OCI-LY7 (cell line): Measurements from ENCODE around the gene MID1. TPM values are rescaled to one million over a fixed set of nuclear protein-coding genes. Genes with fewer than 3 reads are reported as not detected.

ENCODE experiments used
- BruUV-seq: library from RNA; stranded (reverse); fragments of 400-500 nt; replicated peaks from 2 replicates; lab custom pipeline; 2021; lab: Mats Ljungman, UMichigan
- CTCF ChIA-PET: fragments of 300-600 bp; sonication (Branson Sonifier 250); formaldehyde crosslinking; loops from one replicate; lab custom pipeline; 2022; ENCODE audit warnings: antibody characterized with exemption; ENCODE audit not compliant: unreplicated experiment; lab: Charles Lee
- POLR2A ChIA-PET: fragments of 300-600 bp; sonication (Branson Sonifier 250); formaldehyde crosslinking; loops from one replicate; lab custom pipeline; 2022; ENCODE audit warnings: antibody characterized with exemption; lab: Charles Lee
- DNase-seq: peaks from one replicate; pipeline ENCODE4 v3.0.0-alpha.2; 2015; ENCODE audit warnings: low spot score
- H2AFZ ChIP-seq: fragments of 200-600 bp; sonication (generic), shearing (Covaris generic); 2 replicates; pipeline ENCODE4 v1.6.1; 2014; ENCODE audit warnings: mild to moderate bottlenecking, antibody characterized with exemption, low read length, moderate library complexity
- H3K27ac ChIP-seq: fragments of 200-600 bp; sonication (generic); 2 replicates; pipeline ENCODE4 v1.5.1; 2014; ENCODE audit warnings: mixed run types, low read depth, mild to moderate bottlenecking, moderate library complexity, low read length, inconsistent platforms; ENCODE audit not compliant: poor library complexity, severe bottlenecking
- H3K36me3 ChIP-seq: fragments of 200-600 bp; sonication (generic); 2 replicates; pipeline ENCODE4 v1.6.1; 2014; ENCODE audit warnings: mild to moderate bottlenecking, antibody characterized with exemption, low read length, moderate library complexity, mixed read lengths; ENCODE audit not compliant: insufficient read depth
- H3K4me1 ChIP-seq: fragments of 200-600 bp; sonication (generic); 2 replicates; pipeline ENCODE4 v1.5.1; 2014; ENCODE audit warnings: mild to moderate bottlenecking, low read length; ENCODE audit not compliant: insufficient read depth, poor library complexity, severe bottlenecking
- H3K4me2 ChIP-seq: fragments of 200-600 bp; sonication (generic); 2 replicates; pipeline ENCODE4 v1.6.1; 2014; ENCODE audit warnings: mild to moderate bottlenecking, low read length
- H3K4me3 ChIP-seq: fragments of 200-600 bp; sonication (generic); 2 replicates; pipeline ENCODE4 v1.5.1; 2014; ENCODE audit warnings: mild to moderate bottlenecking, low read depth, low read length; ENCODE audit not compliant: poor library complexity, severe bottlenecking
- H3K79me2 ChIP-seq: fragments of 200-600 bp; sonication (generic); 2 replicates; pipeline ENCODE4 v1.6.1; 2016; ENCODE audit warnings: low read depth, mild to moderate bottlenecking, low read length, moderate library complexity, mixed read lengths; ENCODE audit not compliant: insufficient read depth
- H3K9me2 ChIP-seq: fragments of 200-600 bp; sonication (generic); 2 replicates; pipeline ENCODE4 v1.6.1; 2016; ENCODE audit warnings: mild to moderate bottlenecking, low read length, mixed read lengths; ENCODE audit not compliant: insufficient read depth
- H3K9me3 ChIP-seq: fragments of 200-600 bp; sonication (generic); 2 replicates; pipeline ENCODE4 v1.6.1; 2014; ENCODE audit warnings: mild to moderate bottlenecking, mixed run types, low read length, mixed read lengths
- H4K20me1 ChIP-seq: fragments of 200-600 bp; sonication (generic); 2 replicates; pipeline ENCODE4 v1.6.1; 2014; ENCODE audit warnings: mild to moderate bottlenecking, antibody characterized with exemption, low read length, moderate library complexity, mixed read lengths; ENCODE audit not compliant: insufficient read depth
- CTCF ChIP-seq: fragments of 200-600 bp; sonication (generic); conservative IDR thresholded peaks from 2 replicates; pipeline ENCODE4 v1.5.1; 2014; ENCODE audit warnings: mild to moderate bottlenecking, antibody characterized with exemption, low read length, moderate library complexity, mixed read lengths
- EZH2phosphoT487 ChIP-seq: fragments of 200-600 bp; sonication (generic); IDR thresholded peaks from 2 replicates; pipeline ENCODE4 v1.6.1; 2018; ENCODE audit warnings: low read depth, borderline replicate concordance, mild to moderate bottlenecking, mixed run types, antibody characterized with exemption, low read length, moderate library complexity, mixed read lengths
- intact Hi-C: fragments of 100-400 bp; cut with micrococcal nuclease; formaldehyde crosslinking; loops from one replicate; pipeline ENCODE4 v1.10.0; 2022; ENCODE audit not compliant: unreplicated experiment
- total RNA-seq, 2 experiments: library from RNA; depleted of rRNA in 1 of 2; stranded (reverse); fragments of >200 nt in 1 of 2; shearing (Covaris generic) in 1 of 2; gene quantifications; 2 replicates each; pipeline ENCODE4 v1.2.3, GENCODE V29; 2014 to 2022

MID1 gene
- total RNA-seq, 2 experiments from 2014 or later, result 0.76 to 1.0 TPM

GRCh38 chrX:10537308-10537707 lies 83.1 kb downstream of the MID1 start:
- TF ChIP-seq EZH2phosphoT487 (no peak), CTCF (no peak)
- no peaks in the 10 kb centered on the region for H3K4me1 ChIP-seq
- intact Hi-C loops, result no loop called here
- no peak overlapping the region for H3K27ac ChIP-seq
- no peaks in the 10 kb centered on the region for H3K9me2 ChIP-seq
- DNase-seq, result no peak
- no peak overlapping the region for H3K4me2 ChIP-seq
- H3K9me3 ChIP-seq, result no peaks in the 10 kb centered on the region
- ChIA-PET CTCF (no interaction called here), POLR2A (no interaction called here)
- no TSS peak for BruUV-seq
- H3K4me3 ChIP-seq, result no peak overlapping the region
- H2AFZ ChIP-seq, result no peak overlapping the region
- H4K20me1 ChIP-seq, result no peaks in the 10 kb centered on the region
- H3K79me2 ChIP-seq, result no peaks in the 10 kb centered on the region
- no peaks in the 10 kb centered on the region for H3K36me3 ChIP-seq

- H4K20me1 ChIP-seq, result no peaks in the 10 kb centered on the region
- no TSS peak for BruUV-seq
- H2AFZ ChIP-seq, result no peak overlapping the region
- TF ChIP-seq EZH2phosphoT487 (no peak), CTCF (no peak)
- ChIA-PET POLR2A (no interaction called here), CTCF (no interaction called here)
- H3K79me2 ChIP-seq, result no peaks in the 10 kb centered on the region
- H3K36me3 ChIP-seq, result no peaks in the 10 kb centered on the region
- H3K4me1 ChIP-seq, result no peaks in the 10 kb centered on the region
- no peaks in the 10 kb centered on the region for H3K9me3 ChIP-seq
- no peak overlapping the region for H3K4me3 ChIP-seq
- no peaks in the 10 kb centered on the region for H3K9me2 ChIP-seq
- H3K27ac ChIP-seq, result no peak overlapping the region
- DNase-seq, result no peak
- intact Hi-C loops, result no loop called here
- H3K4me2 ChIP-seq, result no peak overlapping the region
These were observed 83.6 kb downstream of the MID1 start for GRCh38 chrX:10536744-10537143.

GRCh38 chrX:10534611-10535010 lies 85.8 kb downstream of the MID1 start:
- Histone ChIP-seq H3K36me3 (no peaks in the 10 kb centered on the region), H3K9me3 (no peaks in the 10 kb centered on the region), H3K9me2 (no peaks in the 10 kb centered on the region), H3K4me2 (no peak overlapping the region), H2AFZ (no peak overlapping the region), H4K20me1 (no peaks in the 10 kb centered on the region), H3K4me1 (no peaks in the 10 kb centered on the region), H3K4me3 (no peak overlapping the region), H3K79me2 (no peaks in the 10 kb centered on the region), H3K27ac (no peak overlapping the region)
- intact Hi-C loops, result no loop called here
- CTCF ChIA-PET, result no interaction called here
- BruUV-seq, result no TSS peak
- no peak for DNase-seq
- POLR2A ChIA-PET, result no interaction called here
- TF ChIP-seq EZH2phosphoT487 (no peak), CTCF (no peak)
